ENCODE results near the gene GPR3. TPM values are rescaled to one million over a fixed set of nuclear protein-coding genes. Genes with fewer than 3 reads are reported as not detected.

The GPR3 gene
- total and polyA plus RNA-seq, 8 donors = 0.18 to 0.43 (median 0.27) TPM; not detected in 4

- H3K27ac ChIP-seq = peak overlapping the region; percentile 60 to 83 (median 80)
- H3K27me3 ChIP-seq = no peaks in the 10 kb centered on the region
- TF ChIP-seq CTCF (IDR thresholded peaks at IDR 0.05) (no peak), POLR2AphosphoS5 (IDR thresholded peaks at IDR 0.05) (peak; percentile 62 to 83 (median 69))
- WGBS, 5 donors = 18 to 30% (median 23%) methylated on average over 14 of the region's 14 CpGs
- peaks cover 48 to 52% (median 50%) of the 10 kb centered on the region in 4 donors for H3K36me3 ChIP-seq
- no peaks in the 10 kb centered on the region for H3K9me3 ChIP-seq
- intact Hi-C loops (cut with DNase I; ENCODE audit: low total_unique reads) = no loop called here
- peak; percentile 71 to 92 for DNase-seq
- H3K4me3 ChIP-seq = no peak overlapping the region
- H3K4me1 ChIP-seq = peaks cover 27 to 79% (median 54%) of the 10 kb centered on the region in 4 donors
These were observed 26.1 kb downstream of the GPR3 start for GRCh38 chr1:27418326-27419185.

GRCh38 chr1:27423709-27424108 is 31.3 kb downstream of the GPR3 start:
- peaks cover 31 to 95% (median 66%) of the 10 kb centered on the region in 4 donors for H3K4me1 ChIP-seq
- peak overlapping the region in 1 of 5 donors; percentile 14 for H3K27ac ChIP-seq
- H3K27me3 ChIP-seq = no peaks in the 10 kb centered on the region
- no peak overlapping the region for H3K4me3 ChIP-seq
- WGBS, 5 donors = 89 to 96% (median 94%) methylated on average over 4 of the region's 4 CpGs
- DNase-seq = no peak
- no peaks in the 10 kb centered on the region for H3K9me3 ChIP-seq
- TF ChIP-seq EP300 (IDR thresholded peaks at IDR 0.05) = no peak
- no peak for TF ChIP-seq POLR2AphosphoS5 (IDR thresholded peaks at IDR 0.05)
- no peak for TF ChIP-seq CTCF (IDR thresholded peaks at IDR 0.05)
- TF ChIP-seq POLR2A (IDR thresholded peaks at IDR 0.05) = no peak
- intact Hi-C loops (cut with DNase I; ENCODE audit: low total_unique reads) = no loop called here
- H3K36me3 ChIP-seq = peaks cover 15 to 46% (median 40%) of the 10 kb centered on the region in 4 donors

- Histone ChIP-seq H3K27me3 (no peaks in the 10 kb centered on the region), H3K4me3 (peak overlapping the region in 2 of 4 donors; percentile 13 to 33), H3K4me1 (peaks cover 39 to 97% (median 76%) of the 10 kb centered on the region in 4 donors), H3K9me3 (no peaks in the 10 kb centered on the region), H3K27ac (peak overlapping the region; percentile 23 to 83 (median 80)), H3K36me3 (peaks cover 15 to 44% (median 40%) of the 10 kb centered on the region in 4 donors)
- intact Hi-C loops (cut with DNase I; ENCODE audit: low total_unique reads) = no loop called here
- WGBS, 5 donors = 54 to 78% (median 60%) methylated on average over 2 of the region's 2 CpGs
- no peak for DNase-seq
- TF ChIP-seq POLR2A (IDR thresholded peaks at IDR 0.05) (no peak), EP300 (IDR thresholded peaks at IDR 0.05) (no peak), POLR2AphosphoS5 (IDR thresholded peaks at IDR 0.05) (no peak), CTCF (IDR thresholded peaks at IDR 0.05) (no peak)
These were observed 34.9 kb downstream of the GPR3 start for GRCh38 chr1:27427329-27427728.

- Histone ChIP-seq H3K4me1 (peaks cover 39 to 95% (median 75%) of the 10 kb centered on the region in 4 donors), H3K27ac (peak overlapping the region; percentile 26 to 83 (median 80)), H3K9me3 (no peaks in the 10 kb centered on the region), H3K27me3 (no peaks in the 10 kb centered on the region), H3K36me3 (peaks cover 15 to 44% (median 40%) of the 10 kb centered on the region in 4 donors), H3K4me3 (peak overlapping the region; percentile 5 to 33 (median 16))
- intact Hi-C loops (cut with DNase I; ENCODE audit: low total_unique reads) = no loop called here
- TF ChIP-seq EP300 (IDR thresholded peaks at IDR 0.05) = no peak
- no peak for TF ChIP-seq POLR2AphosphoS5 (IDR thresholded peaks at IDR 0.05)
- no peak for TF ChIP-seq CTCF (IDR thresholded peaks at IDR 0.05)
- no peak for DNase-seq
- 24 to 65% (median 39%) methylated on average over 2 of the region's 2 CpGs for WGBS, 5 donors
These were observed 35.4 kb downstream of the GPR3 start for GRCh38 chr1:27427816-27428315.

Data from stomach (tissue), 9 donors.